HepG2 (cell line): Measurements from ENCODE around the gene GPATCH3. TPM values are rescaled to one million over a fixed set of nuclear protein-coding genes. Genes with fewer than 3 reads are reported as not detected.

Experiments
- AHR ChIP-seq: IDR thresholded peaks from 2 replicates; pipeline ENCODE4 v1.6.1; 2018; ENCODE audit warnings: missing genetic modification reagents, missing compliant biosample characterization
- BATF2 ChIP-seq: sonication (generic); formaldehyde crosslinking; IDR thresholded peaks from 2 replicates; pipeline ENCODE4 v1.8.0; 2022; ENCODE audit warnings: mild to moderate bottlenecking, missing genetic modification reagents, moderate library complexity
- HINFP ChIP-seq: sonication (generic); formaldehyde crosslinking; IDR thresholded peaks from 2 replicates; pipeline ENCODE4 v1.4.0; 2020; ENCODE audit warnings: low read depth, mild to moderate bottlenecking, missing genetic modification reagents
- HMG20B ChIP-seq: conservative IDR thresholded peaks from 2 replicates; pipeline ENCODE4 v1.6.1; 2016; ENCODE audit warnings: missing genetic modification reagents, missing compliant biosample characterization
- IRF9 ChIP-seq: sonication (generic); formaldehyde crosslinking; IDR thresholded peaks from 2 replicates; pipeline ENCODE4 v1.8.0; 2022; ENCODE audit warnings: missing genetic modification reagents, mild to moderate bottlenecking, borderline replicate concordance
- PAXIP1 ChIP-seq: sonication (generic); formaldehyde crosslinking; conservative IDR thresholded peaks from 2 replicates; pipeline ENCODE4 v1.4.0; 2020; ENCODE audit warnings: mild to moderate bottlenecking, missing genetic modification reagents, moderate library complexity
- RAD51 ChIP-seq: fragments of 450-650 bp; IDR thresholded peaks from 2 replicates; pipeline ENCODE4 v1.6.1; 2016; ENCODE audit warnings: borderline replicate concordance
- RBFOX2 ChIP-seq: fragments of 200-400 bp; formaldehyde crosslinking; IDR thresholded peaks from 2 replicates; pipeline ENCODE4 v1.6.1; 2017; ENCODE audit warnings: low read depth, mild to moderate bottlenecking, low read length
- RFX1 ChIP-seq: fragments of 450-650 bp; IDR thresholded peaks from 2 replicates; pipeline ENCODE4 v1.6.1; 2017
- SNAPC2 ChIP-seq: sonication (generic); formaldehyde crosslinking; IDR thresholded peaks from 2 replicates; pipeline ENCODE4 v1.8.1; 2022; ENCODE audit warnings: mild to moderate bottlenecking, missing genetic modification reagents
- TBL1XR1 ChIP-seq: fragments of 150-350 bp; IDR thresholded peaks from 2 replicates; pipeline ENCODE4 v1.6.1; 2014; ENCODE audit warnings: borderline replicate concordance, low read length; ENCODE audit not compliant: partially characterized antibody
- TFDP1 ChIP-seq: IDR thresholded peaks from 2 replicates; pipeline ENCODE4 v1.6.1; 2016; ENCODE audit warnings: missing compliant biosample characterization, missing genetic modification reagents, borderline replicate concordance
- THRA ChIP-seq: sonication (generic); formaldehyde crosslinking; IDR thresholded peaks from 2 replicates; pipeline ENCODE4 v1.4.0; 2020; ENCODE audit warnings: missing genetic modification reagents, borderline replicate concordance
- ZBTB38 ChIP-seq: sonication (generic); formaldehyde crosslinking; IDR thresholded peaks from 2 replicates; pipeline ENCODE4 v1.5.1; 2020; ENCODE audit warnings: mild to moderate bottlenecking, missing genetic modification reagents
- ZMYM4 ChIP-seq: sonication (generic); formaldehyde crosslinking; IDR thresholded peaks from 2 replicates; pipeline ENCODE4 v1.8.1; 2023; ENCODE audit warnings: mild to moderate bottlenecking, missing genetic modification reagents
- ZNF121 ChIP-seq: sonication (generic); formaldehyde crosslinking; IDR thresholded peaks from 2 replicates; pipeline ENCODE4 v1.5.0; 2020; ENCODE audit warnings: mild to moderate bottlenecking, missing genetic modification reagents
- ZNF451 ChIP-seq: sonication (generic); formaldehyde crosslinking; IDR thresholded peaks from 2 replicates; pipeline ENCODE4 v1.5.0; 2020; ENCODE audit warnings: mild to moderate bottlenecking, missing genetic modification reagents
- polyA plus RNA-seq, 8 experiments: library from polyadenylated mRNA; depleted of rRNA in 3 of 8; stranded (reverse) in 7 of 8; unstranded in 1 of 8; fragments of >200 nt; fragmentation: Illumina TruSeq in 4 of 8; extraction: Trizol in 4 of 8; gene quantifications; 2 replicates each; pipeline versions ENCODE4 v1.2.1 to v1.2.3, GENCODE V29; 2011 to 2016; ENCODE audit warnings: low read depth in 4 of 8, missing spikeins in 1 of 8, mixed read lengths in 1 of 8; ENCODE audit not compliant: insufficient read depth in 1 of 8
- total RNA-seq, 5 experiments: library from RNA; depleted of rRNA; stranded (reverse); fragments of >200 nt; fragmentation: Illumina TruSeq; extraction: Trizol; gene quantifications; 2 replicates each; pipeline ENCODE4 v1.2.3, GENCODE V29; 2016; ENCODE audit warnings: low read depth in 1 of 5

GPATCH3 gene
- total and polyA plus RNA-seq, 2 of the 13 experiments (the other 11 are each of a cell fraction or from before 2014, with no cell fraction given): 8.3 to 11.0 TPM

- TF ChIP-seq HINFP (CRISPR knock-in tag) (no peak), ZNF121 (CRISPR knock-in tag) (0 out of 2 replicates have a peak, but pooled peaks have one; percentile 39), TBL1XR1 (no peak), PAXIP1 (peak; percentile 44), RBFOX2 (peak; percentile 97), ZBTB38 (CRISPR knock-in tag) (peak; percentile 79), AHR (CRISPR knock-in tag) (peak; percentile 68; the same call in 1 of the 2 replicates), ZMYM4 (CRISPR knock-in tag) (peak; percentile 60), RFX1 (peak; percentile 87), SNAPC2 (CRISPR knock-in tag) (peak; percentile 52; the same call in 1 of the 2 replicates), RAD51 (no peak), IRF9 (peak; percentile 88; the same call in 1 of the 2 replicates), TFDP1 (CRISPR knock-in tag) (peak; percentile 83), THRA (CRISPR knock-in tag) (0 out of 2 replicates have a peak, but pooled peaks have one; percentile 51), HMG20B (CRISPR knock-in tag) (no peak; the same call in 1 of the 2 replicates), ZNF451 (CRISPR knock-in tag) (peak; percentile 68; the same call in 1 of the 2 replicates), BATF2 (peak; percentile 76; the same call in 1 of the 2 replicates)
Observed at GRCh38 chr1:26921540-26922430, 21.5 kb upstream of the GPATCH3 start, which contains the start of gene NUDC (continued).
